GM23338 (cell line): ENCODE measurements around the gene DOCK4.

Source experiments
- CREB1 ChIP-seq: fragments of 250-450 bp; sonication (Bioruptor Pico); IDR thresholded peaks from 2 replicates; pipeline ENCODE4 v1.5.0; 2020; ENCODE audit warnings: low read depth, mild to moderate bottlenecking, moderate library complexity
- EZH2phosphoT487 ChIP-seq: fragments of 200-600 bp; sonication (generic); IDR thresholded peaks from one replicate; pipeline ENCODE4 v1.8.1; 2018; ENCODE audit warnings: antibody characterized with exemption; ENCODE audit not compliant: unreplicated experiment
- JUNB ChIP-seq: IDR thresholded peaks from one replicate; pipeline ENCODE4 v1.6.1; 2016; ENCODE audit warnings: antibody characterized with exemption; ENCODE audit not compliant: unreplicated experiment
- POLR2AphosphoS5 ChIP-seq: IDR thresholded peaks from 2 replicates; pipeline ENCODE4 v1.6.1; 2016; ENCODE audit warnings: antibody characterized with exemption, low read depth
- TF ChIP-seq, protein P1 (sequence below), 2 experiments: fragments of 200-600 bp in 1 of 2; sonication (generic) in 1 of 2; conservative IDR thresholded peaks; 2 replicates each; pipeline versions ENCODE4 v1.5.1 to v1.6.1; 2016 to 2017; ENCODE audit warnings: antibody characterized with exemption in 2 of 2, low read depth in 2 of 2, mild to moderate bottlenecking in 2 of 2, moderate library complexity in 1 of 2
- TF ChIP-seq, protein P2 (sequence below): IDR thresholded peaks from 2 replicates; pipeline ENCODE4 v1.6.1; 2016; ENCODE audit warnings: antibody characterized with exemption

DNA sequence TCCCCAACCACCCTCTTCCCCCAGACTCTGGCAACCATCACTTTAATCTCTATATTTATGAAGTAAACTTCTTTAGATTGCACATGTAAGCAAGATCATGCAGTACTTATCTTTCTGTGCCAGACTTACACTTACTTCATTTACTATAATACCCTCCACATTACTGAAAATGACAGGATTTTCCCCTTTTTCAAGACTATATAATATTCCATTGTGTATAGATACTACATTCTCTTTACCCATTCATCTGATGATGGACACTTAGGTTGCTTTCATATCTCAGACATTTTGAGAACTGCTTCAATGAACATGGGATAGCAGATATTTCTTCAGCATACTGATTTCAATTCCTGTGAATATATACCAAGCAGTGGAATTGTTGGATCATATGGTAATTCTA, 4.4 kb downstream of the DOCK4 start:
- TF ChIP-seq, protein P1, sequence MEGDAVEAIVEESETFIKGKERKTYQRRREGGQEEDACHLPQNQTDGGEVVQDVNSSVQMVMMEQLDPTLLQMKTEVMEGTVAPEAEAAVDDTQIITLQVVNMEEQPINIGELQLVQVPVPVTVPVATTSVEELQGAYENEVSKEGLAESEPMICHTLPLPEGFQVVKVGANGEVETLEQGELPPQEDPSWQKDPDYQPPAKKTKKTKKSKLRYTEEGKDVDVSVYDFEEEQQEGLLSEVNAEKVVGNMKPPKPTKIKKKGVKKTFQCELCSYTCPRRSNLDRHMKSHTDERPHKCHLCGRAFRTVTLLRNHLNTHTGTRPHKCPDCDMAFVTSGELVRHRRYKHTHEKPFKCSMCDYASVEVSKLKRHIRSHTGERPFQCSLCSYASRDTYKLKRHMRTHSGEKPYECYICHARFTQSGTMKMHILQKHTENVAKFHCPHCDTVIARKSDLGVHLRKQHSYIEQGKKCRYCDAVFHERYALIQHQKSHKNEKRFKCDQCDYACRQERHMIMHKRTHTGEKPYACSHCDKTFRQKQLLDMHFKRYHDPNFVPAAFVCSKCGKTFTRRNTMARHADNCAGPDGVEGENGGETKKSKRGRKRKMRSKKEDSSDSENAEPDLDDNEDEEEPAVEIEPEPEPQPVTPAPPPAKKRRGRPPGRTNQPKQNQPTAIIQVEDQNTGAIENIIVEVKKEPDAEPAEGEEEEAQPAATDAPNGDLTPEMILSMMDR (conservative IDR thresholded peaks at IDR 0.05; ENCODE audit: low read depth in 2 of 2), result no peak
- TF ChIP-seq JUNB (no peak), POLR2AphosphoS5 (no peak), CREB1 (CRISPR knock-in tag) (no peak), EZH2phosphoT487 (no peak)
- TF ChIP-seq, protein P2, sequence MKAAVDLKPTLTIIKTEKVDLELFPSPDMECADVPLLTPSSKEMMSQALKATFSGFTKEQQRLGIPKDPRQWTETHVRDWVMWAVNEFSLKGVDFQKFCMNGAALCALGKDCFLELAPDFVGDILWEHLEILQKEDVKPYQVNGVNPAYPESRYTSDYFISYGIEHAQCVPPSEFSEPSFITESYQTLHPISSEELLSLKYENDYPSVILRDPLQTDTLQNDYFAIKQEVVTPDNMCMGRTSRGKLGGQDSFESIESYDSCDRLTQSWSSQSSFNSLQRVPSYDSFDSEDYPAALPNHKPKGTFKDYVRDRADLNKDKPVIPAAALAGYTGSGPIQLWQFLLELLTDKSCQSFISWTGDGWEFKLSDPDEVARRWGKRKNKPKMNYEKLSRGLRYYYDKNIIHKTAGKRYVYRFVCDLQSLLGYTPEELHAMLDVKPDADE, result no peak
